Immature natural killer cell (primary cell): ENCODE data around the gene KANSL1. TPM values are rescaled to one million over a fixed set of nuclear protein-coding genes. Genes with fewer than 3 reads are reported as not detected.
A peak's percentile ranks its signal among the peaks of the same experiment; 100 is the strongest.

Source experiments
- DNase-seq, 3 donors: peaks; one replicate each; pipeline ENCODE4 v3.0.0; 2022; ENCODE audit warnings: mixed read lengths in 1 of 3
- H3K27ac Mint-ChIP-seq, 6 donors: one replicate each; pipeline ENCODE4 v1.8.0; 2020; ENCODE audit warnings: mixed read lengths in 6 of 6, mild to moderate bottlenecking in 5 of 6, inconsistent platforms in 4 of 6, moderate library complexity in 3 of 6
- H3K27me3 Mint-ChIP-seq, 3 donors: one replicate each; pipeline ENCODE4 v1.8.0; 2020 to 2021; ENCODE audit warnings: low read depth in 3 of 3, mild to moderate bottlenecking in 3 of 3, mixed read lengths in 3 of 3, moderate library complexity in 3 of 3, inconsistent platforms in 1 of 3
- H3K36me3 Mint-ChIP-seq, 3 donors: one replicate each; pipeline ENCODE4 v1.8.0; 2020; ENCODE audit warnings: mixed read lengths in 3 of 3, inconsistent platforms in 2 of 3, mild to moderate bottlenecking in 2 of 3
- H3K4me1 Mint-ChIP-seq, 2 donors: one replicate each; pipeline ENCODE4 v1.8.0; 2020; ENCODE audit warnings: inconsistent platforms in 2 of 2, mild to moderate bottlenecking in 2 of 2, mixed read lengths in 2 of 2, moderate library complexity in 1 of 2
- H3K4me3 Mint-ChIP-seq, 5 donors: one replicate each; pipeline ENCODE4 v1.8.0; 2020; ENCODE audit warnings: mild to moderate bottlenecking in 5 of 5, mixed read lengths in 5 of 5, inconsistent platforms in 3 of 5, moderate library complexity in 3 of 5
- H3K9me3 Mint-ChIP-seq, 6 donors: one replicate each; pipeline ENCODE4 v1.8.0; 2020; ENCODE audit warnings: mild to moderate bottlenecking in 6 of 6, mixed read lengths in 6 of 6, inconsistent platforms in 4 of 6, moderate library complexity in 3 of 6
- polyA plus RNA-seq, 3 donors: library from polyadenylated mRNA; unstranded; fragments of 300-500 nt; fragmentation: Illumina TruSeq; gene quantifications; one replicate each; pipeline ENCODE4 v1.2.3, GENCODE V29; 2021

The KANSL1 gene
- polyA plus RNA-seq, 3 donors from 2014 or later, result 3.3 to 21.9 (median 8.6) TPM

GRCh38 chr17:46049656-46050055 lies 143.6 kb downstream of the KANSL1 start:
- H3K27me3 Mint-ChIP-seq, result peaks cover 0 to 8% (median 0%) of the 10 kb centered on the region in 3 donors
- no peak for DNase-seq
- peaks cover 15 to 37% (median 24%) of the 10 kb centered on the region in 3 donors for H3K36me3 Mint-ChIP-seq
- H3K9me3 Mint-ChIP-seq, result no peaks in the 10 kb centered on the region
- H3K4me3 Mint-ChIP-seq, result no peak overlapping the region
- peaks cover 14 to 35% of the 10 kb centered on the region in 2 donors for H3K4me1 Mint-ChIP-seq
- H3K27ac Mint-ChIP-seq, result peak overlapping the region in 2 of 6 donors; percentile 37 to 55

- DNase-seq, result no peak
- Mint-ChIP-seq H3K27ac (peak overlapping the region in 2 of 6 donors; percentile 34 to 56), H3K9me3 (no peaks in the 10 kb centered on the region), H3K4me1 (peaks cover 10 to 38% of the 10 kb centered on the region in 2 donors), H3K4me3 (no peak overlapping the region), H3K27me3 (peaks cover 0 to 4% (median 0%) of the 10 kb centered on the region in 3 donors), H3K36me3 (peaks cover 13 to 42% (median 24%) of the 10 kb centered on the region in 3 donors)
Measured at GRCh38 chr17:46047856-46048255, 145.4 kb downstream of the KANSL1 start.

GRCh38 chr17:46047398-46047797 lies 145.8 kb downstream of the KANSL1 start:
- no peak overlapping the region for H3K4me3 Mint-ChIP-seq
- H3K36me3 Mint-ChIP-seq, result peaks cover 13 to 42% (median 24%) of the 10 kb centered on the region in 3 donors
- no peak for DNase-seq
- H3K27ac Mint-ChIP-seq, result peak overlapping the region in 1 of 6 donors; percentile 26
- H3K4me1 Mint-ChIP-seq, result peaks cover 10 to 38% of the 10 kb centered on the region in 2 donors
- peaks cover 0 to 4% (median 0%) of the 10 kb centered on the region in 3 donors for H3K27me3 Mint-ChIP-seq
- H3K9me3 Mint-ChIP-seq, result no peaks in the 10 kb centered on the region

- H3K4me3 Mint-ChIP-seq, result no peak overlapping the region
- H3K27me3 Mint-ChIP-seq, result peaks cover 0 to 4% (median 0%) of the 10 kb centered on the region in 3 donors
- peaks cover 13 to 42% (median 24%) of the 10 kb centered on the region in 3 donors for H3K36me3 Mint-ChIP-seq
- DNase-seq, result no peak
- no peaks in the 10 kb centered on the region for H3K9me3 Mint-ChIP-seq
- peaks cover 7 to 34% of the 10 kb centered on the region in 2 donors for H3K4me1 Mint-ChIP-seq
- peak overlapping the region in 1 of 6 donors; percentile 28 for H3K27ac Mint-ChIP-seq
Measured at GRCh38 chr17:46046957-46047356, 146.3 kb downstream of the KANSL1 start.

GRCh38 chr17:46045639-46046038 lies 147.6 kb downstream of the KANSL1 start:
- no peak overlapping the region for H3K4me3 Mint-ChIP-seq

GRCh38 chr17:46044989-46045388 lies 148.2 kb downstream of the KANSL1 start:
- peaks cover 4 to 30% of the 10 kb centered on the region in 2 donors for H3K4me1 Mint-ChIP-seq
- no peak overlapping the region for H3K4me3 Mint-ChIP-seq
- H3K27ac Mint-ChIP-seq, result peak overlapping the region in 4 of 6 donors; percentile 21 to 78 (median 70)
- DNase-seq, result no peak
- no peaks in the 10 kb centered on the region for H3K9me3 Mint-ChIP-seq
- peaks cover 0 to 4% (median 0%) of the 10 kb centered on the region in 3 donors for H3K27me3 Mint-ChIP-seq
- H3K36me3 Mint-ChIP-seq, result peaks cover 10 to 34% (median 15%) of the 10 kb centered on the region in 3 donors

More at GRCh38 chr17:46045639-46046038, 147.6 kb downstream of the KANSL1 start:
- H3K9me3 Mint-ChIP-seq, result no peaks in the 10 kb centered on the region
- H3K27me3 Mint-ChIP-seq, result peaks cover 0 to 4% (median 0%) of the 10 kb centered on the region in 3 donors
- peak overlapping the region; percentile 15 to 77 (median 57) for H3K27ac Mint-ChIP-seq
- peaks cover 4 to 26% of the 10 kb centered on the region in 2 donors for H3K4me1 Mint-ChIP-seq
- DNase-seq, result no peak
- H3K36me3 Mint-ChIP-seq, result peaks cover 11 to 35% (median 19%) of the 10 kb centered on the region in 3 donors

GRCh38 chr17:46044286-46044928 lies 148.8 kb downstream of the KANSL1 start:
- H3K27ac Mint-ChIP-seq, result peak overlapping the region; percentile 60 to 81 (median 74)

GRCh38 chr17:46043606-46044005 lies 149.6 kb downstream of the KANSL1 start:
- H3K27ac Mint-ChIP-seq, result peak overlapping the region; percentile 23 to 81 (median 67)
- peaks cover 4 to 30% of the 10 kb centered on the region in 2 donors for H3K4me1 Mint-ChIP-seq
- no peak for DNase-seq
- H3K36me3 Mint-ChIP-seq, result peaks cover 6 to 30% (median 13%) of the 10 kb centered on the region in 3 donors
- H3K27me3 Mint-ChIP-seq, result peaks cover 0 to 9% (median 4%) of the 10 kb centered on the region in 3 donors
- H3K4me3 Mint-ChIP-seq, result no peak overlapping the region
- H3K9me3 Mint-ChIP-seq, result no peaks in the 10 kb centered on the region

More at GRCh38 chr17:46044286-46044928, 148.8 kb downstream of the KANSL1 start:
- no peak overlapping the region for H3K4me3 Mint-ChIP-seq
- H3K36me3 Mint-ChIP-seq, result peaks cover 7 to 31% (median 14%) of the 10 kb centered on the region in 3 donors
- no peaks in the 10 kb centered on the region for H3K9me3 Mint-ChIP-seq
- peak; percentile 42 to 51 (median 44) for DNase-seq
- peaks cover 4 to 30% of the 10 kb centered on the region in 2 donors for H3K4me1 Mint-ChIP-seq
- H3K27me3 Mint-ChIP-seq, result peaks cover 0 to 6% (median 3%) of the 10 kb centered on the region in 3 donors

GRCh38 chr17:46042925-46043324 lies 150.3 kb downstream of the KANSL1 start:
- Mint-ChIP-seq H3K36me3 (peaks cover 10 to 36% (median 19%) of the 10 kb centered on the region in 3 donors), H3K27me3 (peaks cover 0 to 11% (median 4%) of the 10 kb centered on the region in 3 donors), H3K4me3 (no peak overlapping the region), H3K4me1 (peaks cover 6 to 30% of the 10 kb centered on the region in 2 donors), H3K27ac (peak overlapping the region in 3 of 6 donors; percentile 23 to 81 (median 31)), H3K9me3 (no peaks in the 10 kb centered on the region)
- no peak for DNase-seq

- H3K27ac Mint-ChIP-seq, result peak overlapping the region in 1 of 6 donors; percentile 11
- no peaks in the 10 kb centered on the region for H3K9me3 Mint-ChIP-seq
- H3K36me3 Mint-ChIP-seq, result peaks cover 13 to 36% (median 21%) of the 10 kb centered on the region in 3 donors
- H3K27me3 Mint-ChIP-seq, result peaks cover 0 to 15% (median 4%) of the 10 kb centered on the region in 3 donors
- peaks cover 7 to 30% of the 10 kb centered on the region in 2 donors for H3K4me1 Mint-ChIP-seq
- no peak overlapping the region for H3K4me3 Mint-ChIP-seq
- no peak for DNase-seq
Measured at GRCh38 chr17:46042246-46042645, 151.0 kb downstream of the KANSL1 start.

GRCh38 chr17:46039592-46040186 lies 153.5 kb downstream of the KANSL1 start:
- Mint-ChIP-seq H3K27ac (peak overlapping the region in 4 of 6 donors; percentile 9 to 73 (median 36)), H3K4me3 (no peak overlapping the region), H3K36me3 (peaks cover 15 to 37% (median 21%) of the 10 kb centered on the region in 3 donors), H3K27me3 (peaks cover 2 to 17% (median 4%) of the 10 kb centered on the region in 3 donors), H3K9me3 (no peaks in the 10 kb centered on the region), H3K4me1 (peaks cover 13 to 34% of the 10 kb centered on the region in 2 donors)
- DNase-seq, result no peak

GRCh38 chr17:46038937-46039336 lies 154.3 kb downstream of the KANSL1 start:
- peaks cover 19 to 40% (median 27%) of the 10 kb centered on the region in 3 donors for H3K36me3 Mint-ChIP-seq
- H3K27ac Mint-ChIP-seq, result peak overlapping the region in 3 of 6 donors; percentile 26 to 46 (median 32)
- H3K9me3 Mint-ChIP-seq, result no peaks in the 10 kb centered on the region
- H3K27me3 Mint-ChIP-seq, result peaks cover 2 to 15% (median 4%) of the 10 kb centered on the region in 3 donors
- no peak for DNase-seq
- H3K4me3 Mint-ChIP-seq, result no peak overlapping the region
- peaks cover 10 to 26% of the 10 kb centered on the region in 2 donors for H3K4me1 Mint-ChIP-seq

- no peak for DNase-seq
- Mint-ChIP-seq H3K4me1 (peaks cover 10 to 21% of the 10 kb centered on the region in 2 donors), H3K36me3 (peaks cover 21 to 36% (median 30%) of the 10 kb centered on the region in 3 donors), H3K9me3 (no peaks in the 10 kb centered on the region), H3K27me3 (peaks cover 2 to 15% (median 4%) of the 10 kb centered on the region in 3 donors), H3K27ac (peak overlapping the region in 3 of 6 donors; percentile 27 to 64 (median 35)), H3K4me3 (no peak overlapping the region)
Measured at GRCh38 chr17:46038414-46038813, 154.8 kb downstream of the KANSL1 start.
